PC-3 (cell line): ENCODE results near the gene ATP6V1G1. TPM values are rescaled to one million over a fixed set of nuclear protein-coding genes. Genes with fewer than 3 reads are reported as not detected.

ENCODE experiments used
- ATAC-seq: fragments of 200-7000 bp; cut with Tn5 transposase; 2 replicates; pipeline ENCODE4 v1.9.1; 2020; ENCODE audit warnings: mild to moderate bottlenecking, moderate library complexity
- BruUV-seq: library from RNA; stranded (reverse); fragments of 400-500 nt; replicated peaks from 2 replicates; lab custom pipeline; 2021; lab: Mats Ljungman, UMichigan
- CTCF ChIA-PET: fragments of 300-600 bp; sonication (Branson Sonifier 250); formaldehyde crosslinking; loops from one replicate; lab custom pipeline; 2022; ENCODE audit warnings: antibody characterized with exemption; lab: Charles Lee
- POLR2A ChIA-PET: fragments of 300-600 bp; sonication (Branson Sonifier 250); formaldehyde crosslinking; loops from one replicate; lab custom pipeline; 2022; ENCODE audit warnings: antibody characterized with exemption; ENCODE audit not compliant: unreplicated experiment; lab: Charles Lee
- DNase-seq: peaks from one replicate; pipeline ENCODE4 v3.0.0-alpha.2; 2015
- H2AFZ ChIP-seq: fragments of 300-600 bp; sonication (generic); 2 replicates; pipeline ENCODE4 v1.6.0; 2016; ENCODE audit warnings: antibody characterized with exemption, low read length
- H3F3A ChIP-seq: fragments of 300-600 bp; sonication (generic); one replicate; pipeline ENCODE4 v1.6.0; 2017; ENCODE audit warnings: antibody characterized with exemption, low read length, control low read depth, mild to moderate bottlenecking; ENCODE audit not compliant: unreplicated experiment
- H3K27ac ChIP-seq: fragments of 300-600 bp; sonication (generic); 2 replicates; pipeline ENCODE4 v1.5.1; 2016; ENCODE audit warnings: mild to moderate bottlenecking, low read length
- H3K27me3 ChIP-seq: fragments of 300-600 bp; sonication (generic); 2 replicates; pipeline ENCODE4 v1.6.1; 2016; ENCODE audit warnings: low read length, mixed read lengths
- H3K36me3 ChIP-seq: fragments of 300-600 bp; sonication (generic); 2 replicates; pipeline ENCODE4 v1.6.1; 2016; ENCODE audit warnings: low read depth, mixed run types, low read length, mixed read lengths
- H3K4me1 ChIP-seq: fragments of 300-600 bp; sonication (generic); 2 replicates; pipeline ENCODE4 v1.5.1; 2016; ENCODE audit warnings: low read length; ENCODE audit not compliant: insufficient read depth
- H3K4me2 ChIP-seq: fragments of 300-600 bp; sonication (generic); 2 replicates; pipeline ENCODE4 v1.6.0; 2016; ENCODE audit warnings: low read length
- H3K4me3 ChIP-seq: fragments of 300-600 bp; sonication (generic); 2 replicates; pipeline ENCODE4 v1.5.1; 2016; ENCODE audit warnings: mild to moderate bottlenecking, low read length, mixed read lengths
- H3K79me2 ChIP-seq: fragments of 300-600 bp; sonication (generic); 2 replicates; pipeline ENCODE4 v1.6.1; 2017; ENCODE audit warnings: low read length, mixed read lengths
- H3K9ac ChIP-seq: fragments of 300-600 bp; sonication (generic); 2 replicates; pipeline ENCODE4 v1.6.0; 2016; ENCODE audit warnings: mild to moderate bottlenecking, low read length
- H3K9me2 ChIP-seq: fragments of 300-600 bp; sonication (generic); replicated peaks from 2 replicates; pipeline ENCODE4 v1.6.1; 2016; ENCODE audit warnings: mixed run types, low read length, mixed read lengths
- H3K9me3 ChIP-seq: fragments of 300-600 bp; sonication (generic); 2 replicates; pipeline ENCODE4 v1.6.1; 2016; ENCODE audit warnings: low read length, mixed read lengths
- H4K20me1 ChIP-seq: fragments of 300-600 bp; sonication (generic); 2 replicates; pipeline ENCODE4 v1.6.1; 2016; ENCODE audit warnings: low read length, mixed read lengths
- CTCF ChIP-seq: fragments of 300-600 bp; sonication (generic); conservative IDR thresholded peaks from 2 replicates; pipeline ENCODE4 v1.5.1; 2017; ENCODE audit warnings: antibody characterized with exemption, low read depth, mild to moderate bottlenecking, low read length
- EZH2 ChIP-seq: fragments of 300-600 bp; sonication (generic); IDR thresholded peaks from one replicate; pipeline ENCODE4 v1.6.1; 2017; ENCODE audit warnings: antibody characterized with exemption, mild to moderate bottlenecking, low read length; ENCODE audit not compliant: unreplicated experiment
- EZH2phosphoT487 ChIP-seq: fragments of 300-600 bp; sonication (generic); IDR thresholded peaks from 2 replicates; pipeline ENCODE4 v1.6.1; 2018; ENCODE audit warnings: mild to moderate bottlenecking, antibody characterized with exemption, low read length, borderline replicate concordance
- intact Hi-C: fragments of 100-400 bp; cut with micrococcal nuclease; formaldehyde crosslinking; loops from 2 replicates; pipeline ENCODE4 v1.9.0; 2023
- total RNA-seq: library from RNA; depleted of rRNA; stranded (reverse); fragments of >200 nt; gene quantifications from 2 replicates; pipeline ENCODE4 v1.2.3, GENCODE V29; 2014

ATP6V1G1 gene
- total RNA-seq, 1 experiment from 2014 or later, result 126 TPM

- H3K9ac ChIP-seq, result no peak overlapping the region
- BruUV-seq, result no TSS peak
- no peak overlapping the region for H3K4me3 ChIP-seq
- peaks cover 6% of the 10 kb centered on the region for H3F3A ChIP-seq
- H3K9me3 ChIP-seq, result no peaks in the 10 kb centered on the region
- no peaks in the 10 kb centered on the region for H3K36me3 ChIP-seq
- H3K9me2 ChIP-seq, result no peaks in the 10 kb centered on the region; the same call in 1 of the 2 replicates
- no peaks in the 10 kb centered on the region for H3K79me2 ChIP-seq
- ATAC-seq (no peak), DNase-seq (peak; percentile 15)
- H3K27ac ChIP-seq, result no peak overlapping the region
- no peak overlapping the region for H3K4me2 ChIP-seq
- peaks cover 22% of the 10 kb centered on the region for H3K4me1 ChIP-seq
- no peaks in the 10 kb centered on the region for H4K20me1 ChIP-seq
- no peaks in the 10 kb centered on the region for H3K27me3 ChIP-seq
- intact Hi-C loops, result loop anchor here (5.0 kb wide), 1 partner anchor 63 kb away; no protein-coding TSS in a partner anchor
- ChIA-PET CTCF (no interaction called here), POLR2A (no interaction called here)
- no peak overlapping the region for H2AFZ ChIP-seq
- no peak for TF ChIP-seq EZH2
- TF ChIP-seq CTCF, result no peak
- no peak for TF ChIP-seq EZH2phosphoT487
Observed at GRCh38 chr9:114549697-114550330, 37.8 kb upstream of the ATP6V1G1 start.

- BruUV-seq, result TSS peak; percentile 95
- H2AFZ ChIP-seq, result peak overlapping the region; percentile 11; the same call in 1 of the 2 replicates
- H3K9me3 ChIP-seq, result no peaks in the 10 kb centered on the region
- no peaks in the 10 kb centered on the region for H3K27me3 ChIP-seq
- ATAC-seq (peak; percentile 96), DNase-seq (peak; percentile 98)
- H3K4me2 ChIP-seq, result peak overlapping the region; percentile 80
- H3F3A ChIP-seq, result peaks cover 6% of the 10 kb centered on the region
- peak overlapping the region; percentile 45 for H3K4me3 ChIP-seq
- peak overlapping the region; percentile 87 for H3K9ac ChIP-seq
- H3K4me1 ChIP-seq, result peaks cover 22% of the 10 kb centered on the region
- H3K36me3 ChIP-seq, result no peaks in the 10 kb centered on the region
- H4K20me1 ChIP-seq, result no peaks in the 10 kb centered on the region
- ChIA-PET POLR2A (interaction anchor here (0.5 to 1.3 kb wide), 4 partner anchors 35 to 65 kb away, joined by 3 to 7 read pairs (median 4); partner anchors contain the start of genes ATP6V1G1 and TMEM268), CTCF (no interaction called here)
- H3K9me2 ChIP-seq, result no peaks in the 10 kb centered on the region; the same call in 1 of the 2 replicates
- TF ChIP-seq EZH2 (no peak), EZH2phosphoT487 (no peak), CTCF (no peak)
- H3K79me2 ChIP-seq, result no peaks in the 10 kb centered on the region
- intact Hi-C loops, result loop anchor here (1.0 kb wide), 2 partner anchors 35 to 50 kb away; partner anchors contain the start of gene ATP6V1G1
- peak overlapping the region; percentile 99 for H3K27ac ChIP-seq
Observed at GRCh38 chr9:114551750-114552685, 35.6 kb upstream of the ATP6V1G1 start.
